Loucy (cell line): ENCODE measurements around the gene PACSIN2.
A peak's percentile ranks its signal among the peaks of the same experiment; 100 is the strongest.
"Not testable (repeated sequence)": the region's sequence is repeated elsewhere in the genome, so short reads cannot be mapped to it uniquely, and the experiment has no call there.

Experiments
- H2AFZ ChIP-seq: fragments of 200-600 bp; sonication (generic); 2 replicates; pipeline ENCODE4 v1.6.0; 2016; ENCODE audit warnings: antibody characterized with exemption, mild to moderate bottlenecking, low read length, moderate library complexity
- H3F3A ChIP-seq: fragments of 200-600 bp; 2 replicates; pipeline ENCODE4 v1.6.0; 2016; ENCODE audit warnings: antibody characterized with exemption, low read depth, mild to moderate bottlenecking
- H3K27me3 ChIP-seq: fragments of 200-600 bp; sonication (generic); 2 replicates; pipeline ENCODE4 v1.6.1; 2014; ENCODE audit warnings: low read length, mild to moderate bottlenecking; ENCODE audit not compliant: insufficient read depth, poor library complexity, severe bottlenecking
- H3K36me3 ChIP-seq: fragments of 200-600 bp; sonication (generic); 2 replicates; pipeline ENCODE4 v1.6.1; 2016; ENCODE audit warnings: low read length; ENCODE audit not compliant: insufficient read depth
- H3K4me1 ChIP-seq: fragments of 200-600 bp; sonication (generic); 2 replicates; pipeline ENCODE4 v1.5.1; 2014; ENCODE audit warnings: low read length, mild to moderate bottlenecking; ENCODE audit not compliant: insufficient read depth, poor library complexity, severe bottlenecking
- H3K4me2 ChIP-seq: fragments of 200-600 bp; sonication (generic); 2 replicates; pipeline ENCODE4 v1.6.0; 2014; ENCODE audit warnings: antibody characterized with exemption, low read length, low read depth, mild to moderate bottlenecking; ENCODE audit not compliant: poor library complexity, severe bottlenecking
- H3K4me3 ChIP-seq: fragments of 200-600 bp; sonication (generic); 2 replicates; pipeline ENCODE4 v1.5.1; 2014; ENCODE audit warnings: low read length, mild to moderate bottlenecking, mixed read lengths; ENCODE audit not compliant: poor library complexity, severe bottlenecking
- H3K79me2 ChIP-seq: fragments of 200-600 bp; sonication (generic); 2 replicates; pipeline ENCODE4 v1.6.1; 2014; ENCODE audit warnings: low read length; ENCODE audit not compliant: insufficient read depth
- H3K9ac ChIP-seq: fragments of 200-600 bp; sonication (generic); 2 replicates; pipeline ENCODE4 v1.6.0; 2014; ENCODE audit warnings: mild to moderate bottlenecking, low read depth, low read length, moderate library complexity; ENCODE audit not compliant: poor library complexity, severe bottlenecking
- H3K9me2 ChIP-seq: fragments of 200-600 bp; sonication (generic); replicated peaks from 2 replicates; pipeline ENCODE4 v1.6.1; 2016; ENCODE audit warnings: low read depth, low read length, mixed read lengths
- H3K9me3 ChIP-seq: fragments of 200-600 bp; sonication (generic); 2 replicates; pipeline ENCODE4 v1.6.1; 2014; ENCODE audit warnings: mild to moderate bottlenecking, antibody characterized with exemption, low read length, low read depth; ENCODE audit not compliant: insufficient read depth
- H4K20me1 ChIP-seq: fragments of 200-600 bp; sonication (generic); 2 replicates; pipeline ENCODE4 v1.6.0; 2014; ENCODE audit warnings: antibody characterized with exemption, low read length, mild to moderate bottlenecking; ENCODE audit not compliant: insufficient read depth, poor library complexity, severe bottlenecking
- EZH2phosphoT487 ChIP-seq: fragments of 200-600 bp; IDR thresholded peaks from 2 replicates; pipeline ENCODE4 v1.6.1; 2018; ENCODE audit warnings: antibody characterized with exemption, mild to moderate bottlenecking, moderate library complexity, borderline replicate concordance
- TF ChIP-seq, protein P1 (sequence below): fragments of 200-600 bp; sonication (generic); conservative IDR thresholded peaks from 2 replicates; pipeline ENCODE4 v1.5.1; 2014; ENCODE audit warnings: mild to moderate bottlenecking, antibody characterized with exemption, low read length

The PACSIN2 gene

DNA sequence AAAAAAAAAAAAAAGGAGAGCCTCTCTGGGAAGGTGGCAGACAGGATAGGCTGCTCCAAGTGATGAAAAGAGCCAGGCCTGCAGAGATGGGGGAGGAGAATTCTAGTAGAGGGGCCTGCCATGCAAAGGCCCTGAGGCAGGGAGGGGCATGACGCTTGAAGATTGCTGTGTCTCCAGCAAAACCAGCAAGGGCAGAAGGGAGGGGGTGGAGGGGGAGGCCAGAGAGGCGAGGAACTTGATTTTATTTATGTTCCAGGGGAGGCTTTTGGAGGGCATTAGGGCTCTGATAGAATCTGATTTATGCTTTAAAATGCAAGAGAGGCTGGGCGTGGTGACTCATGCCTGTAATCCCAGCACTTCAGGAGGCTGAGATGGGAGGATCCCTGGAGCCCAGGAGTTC, 16.7 kb upstream of the PACSIN2 start:
- Histone ChIP-seq H3K4me1 (no peaks in the 10 kb centered on the region), H3K9me2 (no peaks in the 10 kb centered on the region), H4K20me1 (no peaks in the 10 kb centered on the region), H3K79me2 (no peaks in the 10 kb centered on the region), H3K4me3 (no peak overlapping the region), H3K9me3 (no peaks in the 10 kb centered on the region), H2AFZ (no peak overlapping the region), H3K36me3 (no peaks in the 10 kb centered on the region), H3K4me2 (no peak overlapping the region), H3F3A (no peaks in the 10 kb centered on the region), H3K27me3 (no peaks in the 10 kb centered on the region), H3K9ac (no peak overlapping the region)
- no peak for TF ChIP-seq EZH2phosphoT487
- TF ChIP-seq, protein P1, sequence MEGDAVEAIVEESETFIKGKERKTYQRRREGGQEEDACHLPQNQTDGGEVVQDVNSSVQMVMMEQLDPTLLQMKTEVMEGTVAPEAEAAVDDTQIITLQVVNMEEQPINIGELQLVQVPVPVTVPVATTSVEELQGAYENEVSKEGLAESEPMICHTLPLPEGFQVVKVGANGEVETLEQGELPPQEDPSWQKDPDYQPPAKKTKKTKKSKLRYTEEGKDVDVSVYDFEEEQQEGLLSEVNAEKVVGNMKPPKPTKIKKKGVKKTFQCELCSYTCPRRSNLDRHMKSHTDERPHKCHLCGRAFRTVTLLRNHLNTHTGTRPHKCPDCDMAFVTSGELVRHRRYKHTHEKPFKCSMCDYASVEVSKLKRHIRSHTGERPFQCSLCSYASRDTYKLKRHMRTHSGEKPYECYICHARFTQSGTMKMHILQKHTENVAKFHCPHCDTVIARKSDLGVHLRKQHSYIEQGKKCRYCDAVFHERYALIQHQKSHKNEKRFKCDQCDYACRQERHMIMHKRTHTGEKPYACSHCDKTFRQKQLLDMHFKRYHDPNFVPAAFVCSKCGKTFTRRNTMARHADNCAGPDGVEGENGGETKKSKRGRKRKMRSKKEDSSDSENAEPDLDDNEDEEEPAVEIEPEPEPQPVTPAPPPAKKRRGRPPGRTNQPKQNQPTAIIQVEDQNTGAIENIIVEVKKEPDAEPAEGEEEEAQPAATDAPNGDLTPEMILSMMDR = no peak

DNA sequence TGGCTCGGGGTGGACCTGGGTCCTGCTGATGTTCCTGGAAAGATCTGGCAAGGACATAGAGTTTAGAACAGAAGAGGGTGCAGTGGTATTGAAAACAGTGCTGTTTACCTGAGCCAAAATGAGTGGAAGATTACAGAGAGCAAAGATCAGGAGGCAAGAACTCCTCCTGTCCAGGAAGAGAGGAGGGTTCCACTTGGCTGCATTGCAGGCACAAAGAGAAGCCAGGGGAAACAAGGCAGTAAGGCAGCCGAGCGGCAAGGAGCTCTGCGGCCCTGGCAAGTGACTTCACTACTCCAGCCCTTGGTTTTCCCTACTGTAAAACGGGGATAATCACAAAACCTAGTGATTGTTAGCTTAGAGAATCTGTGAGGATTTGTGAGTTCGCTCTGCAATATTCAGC, 3.7 kb upstream of the PACSIN2 start:
- H3K9me3 ChIP-seq = no peaks in the 10 kb centered on the region
- peaks cover 8% of the 10 kb centered on the region for H3K4me1 ChIP-seq
- H3K9ac ChIP-seq = no peak overlapping the region
- H3K36me3 ChIP-seq = no peaks in the 10 kb centered on the region
- H3K79me2 ChIP-seq = peaks cover 9% of the 10 kb centered on the region
- TF ChIP-seq, protein P1 = no peak
- no peak for TF ChIP-seq EZH2phosphoT487
- H3K9me2 ChIP-seq = no peaks in the 10 kb centered on the region
- no peaks in the 10 kb centered on the region for H3F3A ChIP-seq
- H3K4me2 ChIP-seq = no peak overlapping the region
- peaks cover 10% of the 10 kb centered on the region for H4K20me1 ChIP-seq
- H2AFZ ChIP-seq = no peak overlapping the region
- H3K4me3 ChIP-seq = no peak overlapping the region
- no peaks in the 10 kb centered on the region for H3K27me3 ChIP-seq

DNA sequence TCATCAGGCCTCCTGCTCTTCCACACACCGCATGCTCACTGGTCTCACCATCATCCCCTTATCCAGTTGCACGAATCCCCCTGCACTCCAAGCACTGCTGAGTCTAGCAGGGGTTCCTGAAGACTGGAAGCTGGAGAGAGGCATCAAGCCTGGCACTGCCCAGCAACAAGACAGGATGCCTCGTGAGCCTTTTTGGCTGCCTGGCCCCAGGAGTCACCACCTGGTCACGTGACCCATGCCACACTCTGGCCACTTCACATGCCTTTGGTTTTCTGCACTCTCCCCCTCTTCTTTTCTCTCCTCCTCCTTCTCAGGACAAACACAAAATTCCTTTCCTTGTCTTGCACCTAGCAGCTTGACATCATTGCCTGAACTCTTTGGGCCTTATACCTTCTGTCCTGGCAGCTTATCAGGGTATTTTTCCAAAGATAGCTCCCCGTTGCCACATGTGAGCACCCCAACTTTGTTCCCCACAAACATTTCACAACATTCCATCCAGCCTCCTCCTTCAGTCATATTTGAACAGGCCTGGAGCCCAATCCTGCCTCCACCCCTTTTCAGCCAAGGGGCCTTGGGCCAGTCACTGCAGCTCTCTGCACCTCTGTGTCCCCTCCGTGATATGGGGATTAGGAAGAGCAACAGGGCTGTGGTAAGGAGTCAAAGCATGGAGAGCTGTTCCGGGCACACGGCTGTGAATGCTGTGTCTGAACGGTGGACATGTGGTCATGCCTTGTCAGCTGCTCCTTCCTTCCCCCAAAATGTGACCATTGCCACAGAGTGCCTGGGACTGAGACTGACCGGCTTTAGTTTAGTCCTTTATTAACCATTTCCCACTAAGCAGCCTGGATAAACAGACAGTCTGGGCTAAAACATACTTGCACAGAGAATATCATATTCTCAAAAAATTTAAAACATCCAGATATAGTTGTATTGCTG, 2.8 kb upstream of the PACSIN2 start:
- H3K9me2 ChIP-seq = no peaks in the 10 kb centered on the region
- no peaks in the 10 kb centered on the region for H3F3A ChIP-seq
- H4K20me1 ChIP-seq = peaks cover 18% of the 10 kb centered on the region
- TF ChIP-seq EZH2phosphoT487 = no peak
- TF ChIP-seq, protein P1 = no peak
- H3K36me3 ChIP-seq = no peaks in the 10 kb centered on the region
- no peak overlapping the region for H3K4me2 ChIP-seq
- peaks cover 17% of the 10 kb centered on the region for H3K79me2 ChIP-seq
- no peak overlapping the region for H3K4me3 ChIP-seq
- no peak overlapping the region for H3K9ac ChIP-seq
- H3K27me3 ChIP-seq = no peaks in the 10 kb centered on the region
- H3K9me3 ChIP-seq = no peaks in the 10 kb centered on the region
- no peak overlapping the region for H2AFZ ChIP-seq
- H3K4me1 ChIP-seq = peaks cover 16% of the 10 kb centered on the region

DNA sequence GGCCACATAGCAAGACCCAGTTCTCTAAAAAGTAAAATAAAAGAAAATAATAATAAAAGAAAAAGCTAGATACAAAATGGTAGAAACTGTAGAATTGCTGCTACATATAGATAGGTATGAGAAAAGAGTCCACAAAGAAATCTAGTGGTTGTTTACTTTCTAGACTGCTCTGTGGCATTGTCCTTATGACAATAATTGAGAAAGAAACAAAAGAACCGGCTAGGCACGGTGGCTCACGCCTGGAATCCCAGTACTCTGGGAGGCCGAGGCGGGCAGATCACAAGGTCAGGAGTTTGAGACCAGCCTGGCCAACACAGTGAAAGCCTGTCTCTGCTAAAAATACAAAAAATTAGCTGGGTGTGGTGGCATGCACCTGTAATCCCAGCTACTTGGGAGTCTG, 1.2 kb upstream of the PACSIN2 start:
- H3K9me2 ChIP-seq, H3K36me3 ChIP-seq, H3K9ac ChIP-seq, H3K9me3 ChIP-seq, H2AFZ ChIP-seq, H3K27me3 ChIP-seq, H3F3A ChIP-seq: not testable (repeated sequence)
- Histone ChIP-seq H4K20me1 (peaks cover 34% of the 10 kb centered on the region), H3K4me2 (peak overlapping the region; percentile 78), H3K4me3 (peak overlapping the region; percentile 77), H3K4me1 (peaks cover 29% of the 10 kb centered on the region), H3K79me2 (peaks cover 34% of the 10 kb centered on the region)
